ENCODE results near the gene FFAR3.

- TF ChIP-seq CTCF (IDR thresholded peaks at IDR 0.05; ENCODE audit: low read length), result no peak
- TF ChIP-seq EZH2 (IDR thresholded peaks at IDR 0.05; ENCODE audit: borderline replicate concordance, low read length), result no peak
Measured at GRCh38 chr19:35365303-35365702, 7.0 kb downstream of the FFAR3 start.

All from OCI-LY1 (cell line).